Hematopoietic multipotent progenitor cell treated with erythropoietin and hydrocortisone succinate and interleukin-3 and kit ligand, for 17 days (in vitro differentiated cells): ENCODE measurements around the gene ABCA9.
"Not testable (repeated sequence)": the region's sequence is repeated elsewhere in the genome, so short reads cannot be mapped to it uniquely, and the experiment has no call there.

Experiments used
- DNase-seq: peaks from one replicate; pipeline ENCODE4 v3.0.0-alpha.2; 2015; ENCODE audit warnings: low spot score

Gene ABCA9

GRCh38 chr17:69018687-69019086 lies 42.0 kb downstream of the ABCA9 start:
- DNase-seq: no peak

DNA sequence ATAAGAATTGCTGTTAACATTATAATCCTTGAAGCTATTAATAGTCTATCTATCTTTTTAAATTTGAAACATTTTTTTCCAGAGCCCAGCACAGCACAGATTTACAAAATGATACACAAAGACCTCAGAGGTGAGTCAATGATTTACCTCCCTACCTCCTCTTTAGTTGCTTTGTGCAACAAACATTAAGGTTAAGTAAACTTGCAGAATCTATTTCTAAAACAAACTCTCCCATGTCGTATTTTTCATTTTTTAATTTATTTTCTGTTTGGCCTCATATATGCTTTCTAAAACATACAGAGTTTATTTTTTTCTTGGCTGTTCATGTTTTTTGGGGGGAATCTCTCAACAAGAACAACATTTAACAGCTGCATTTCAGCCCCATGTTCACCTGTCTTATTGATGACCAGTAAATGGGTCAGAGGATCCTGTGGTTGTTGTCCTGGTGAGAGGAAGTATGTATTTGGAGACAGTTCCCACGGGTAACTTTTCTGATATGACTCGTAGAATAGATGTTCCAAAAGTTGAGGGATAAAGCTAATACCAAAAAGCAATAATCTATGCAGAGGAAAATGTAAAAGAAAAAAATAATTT lies 42.6 kb downstream of the ABCA9 start:
- DNase-seq: no peak

- DNase-seq: no peak
These were observed 45.1 kb downstream of the ABCA9 start for GRCh38 chr17:69015631-69016030.

GRCh38 chr17:69012895-69013805 lies 47.6 kb downstream of the ABCA9 start:
- DNase-seq: no peak

GRCh38 chr17:69009930-69010329 lies 50.8 kb downstream of the ABCA9 start:
- DNase-seq: no peak

DNA sequence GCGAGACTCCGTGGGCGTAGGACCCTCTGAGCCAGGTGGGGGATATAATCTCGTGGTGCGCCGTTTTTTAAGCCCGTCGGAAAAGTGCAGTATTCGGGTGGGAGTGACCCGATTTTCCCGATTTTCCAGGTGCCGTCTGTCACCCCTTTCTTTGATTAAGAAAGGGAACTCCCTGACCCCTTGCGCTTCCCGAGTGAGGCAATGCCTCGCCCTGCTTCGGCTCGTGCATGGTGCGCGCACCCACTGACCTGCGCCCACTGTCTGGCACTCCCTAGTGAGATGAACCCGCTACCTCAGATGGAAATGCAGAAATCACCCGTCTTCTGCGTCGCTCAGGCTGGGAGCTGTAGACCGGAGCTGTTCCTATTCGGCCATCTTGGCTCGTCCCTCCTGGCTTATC lies 56.0 kb downstream of the ABCA9 start:
- not testable (repeated sequence) for DNase-seq

DNA sequence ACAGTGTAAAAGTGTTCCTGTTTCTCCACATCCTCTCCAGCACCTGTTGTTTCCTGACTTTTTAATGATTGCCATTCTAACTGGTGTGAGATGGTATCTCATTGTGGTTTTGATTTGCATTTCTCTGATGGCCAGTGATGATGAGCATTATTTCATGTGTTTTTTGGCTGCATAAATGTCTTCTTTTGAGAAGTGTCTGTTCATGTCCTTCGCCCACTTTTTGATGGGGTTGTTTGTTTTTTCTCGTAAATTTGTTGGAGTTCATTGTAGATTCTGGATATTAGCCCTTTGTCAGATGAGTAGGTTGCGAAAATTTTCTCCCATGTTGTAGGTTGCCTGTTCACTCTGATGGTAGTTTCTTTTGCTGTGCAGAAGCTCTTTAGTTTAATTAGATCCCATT lies 61.0 kb downstream of the ABCA9 start:
- DNase-seq: not testable (repeated sequence)

DNA sequence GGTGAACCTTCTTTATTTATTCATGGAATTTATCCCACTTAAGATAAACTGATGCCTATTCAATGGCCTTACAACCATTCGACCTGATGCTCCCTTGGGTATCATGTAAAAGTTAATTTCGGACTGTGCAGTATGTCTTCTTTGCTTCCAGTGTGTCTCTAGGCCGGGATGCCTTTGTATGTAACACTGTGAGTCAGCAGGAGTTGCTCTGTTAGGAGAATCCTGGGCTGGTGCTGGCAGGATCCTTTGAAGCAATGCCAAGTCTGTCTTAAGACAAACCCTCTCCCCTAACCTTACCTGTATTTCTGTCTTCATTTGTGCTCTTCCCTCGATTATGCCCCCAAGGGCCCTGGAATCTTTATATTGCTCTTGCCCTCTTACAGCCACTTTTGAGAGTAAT lies 67.6 kb downstream of the ABCA9 start:
- no peak for DNase-seq

- DNase-seq: no peak
These were observed 72.8 kb downstream of the ABCA9 start for GRCh38 chr17:68987966-68988365.

GRCh38 chr17:68981288-68981687 lies 79.4 kb downstream of the ABCA9 start:
- DNase-seq: no peak

- DNase-seq: no peak
These were observed 87.5 kb downstream of the ABCA9 start for GRCh38 chr17:68973098-68973846.

DNA sequence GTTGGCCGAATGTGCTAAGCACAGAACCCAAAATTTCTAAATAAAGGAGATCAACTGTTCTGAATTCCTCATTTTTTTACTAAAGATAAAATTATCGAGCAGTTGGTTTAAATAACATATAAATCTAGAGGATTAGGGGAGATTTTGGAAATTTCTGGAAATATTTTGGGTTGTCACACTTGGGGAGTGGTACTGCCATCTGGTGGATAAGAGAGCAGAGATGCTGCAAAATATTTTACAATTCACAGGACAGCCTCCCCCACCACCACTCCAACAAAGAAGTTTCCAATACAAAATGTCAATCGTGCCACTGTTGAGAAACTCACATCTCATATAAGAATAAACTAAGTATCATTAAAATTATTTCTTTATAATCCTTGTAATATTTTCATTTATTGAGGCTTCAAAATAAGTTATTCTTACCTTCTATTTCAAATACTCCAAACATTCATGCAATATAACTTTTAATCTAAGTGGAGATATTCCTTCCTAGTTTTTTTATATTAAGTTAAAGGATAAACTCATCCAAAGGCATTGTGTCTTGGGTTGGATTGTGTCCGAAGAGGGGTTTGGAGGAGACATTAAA lies 88.5 kb downstream of the ABCA9 start:
- no peak for DNase-seq

GRCh38 chr17:68969101-68969500 lies 91.6 kb downstream of the ABCA9 start:
- no peak for DNase-seq

- DNase-seq: no peak
These were observed 96.8 kb downstream of the ABCA9 start for GRCh38 chr17:68963958-68964357.

DNA sequence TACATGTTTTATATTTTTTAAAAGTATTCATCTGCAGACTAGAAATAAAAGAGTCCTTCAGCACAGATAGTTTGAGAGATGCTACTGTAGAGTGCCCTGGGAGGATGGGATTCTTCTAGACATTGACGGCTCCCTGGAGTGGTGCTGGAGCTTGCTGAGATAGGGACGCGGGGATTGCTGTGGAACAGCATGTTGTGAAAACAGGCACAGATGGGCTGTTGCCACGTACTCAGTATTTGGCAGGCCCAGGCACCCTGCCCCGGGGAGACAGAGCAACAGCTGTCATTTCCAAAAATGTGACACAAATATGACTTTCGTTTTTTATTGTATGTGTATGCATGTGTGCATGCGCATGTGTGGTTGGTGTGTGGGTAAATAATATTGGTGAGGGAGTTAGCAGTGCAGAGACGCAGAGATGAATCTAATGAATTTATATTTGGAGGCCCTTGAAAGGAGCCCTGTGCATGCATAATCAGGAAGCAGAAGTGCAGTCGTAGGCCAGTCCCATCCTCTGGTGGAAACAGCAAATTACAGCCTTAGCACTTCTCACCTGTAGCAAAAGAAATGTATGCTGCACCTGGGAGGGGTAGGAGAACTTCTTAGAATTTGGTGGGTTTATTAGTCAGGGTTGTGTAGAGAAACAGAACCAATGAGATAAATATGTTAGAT lies 99.4 kb downstream of the ABCA9 start:
- no peak for DNase-seq

DNA sequence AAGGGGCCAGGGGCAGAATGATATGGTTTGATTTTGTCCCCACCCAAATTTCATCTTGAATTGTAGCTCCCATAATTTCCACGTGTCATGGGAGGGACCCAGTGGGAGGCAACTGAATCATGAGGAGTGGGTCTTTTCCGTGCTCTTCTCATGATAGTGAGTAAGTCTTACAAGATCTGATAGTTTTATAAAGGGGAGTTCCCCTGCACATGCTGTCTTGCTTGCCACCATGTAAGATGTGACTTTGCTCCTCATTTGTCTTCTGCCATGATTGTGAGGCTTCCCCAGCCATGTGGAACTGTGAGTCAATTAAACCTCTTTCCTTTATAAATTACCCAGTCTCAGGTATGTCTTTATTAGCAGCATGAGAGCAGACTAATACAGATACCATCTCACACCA lies 101.6 kb downstream of the ABCA9 start:
- not testable (repeated sequence) for DNase-seq

GRCh38 chr17:68957944-68958343 lies 102.8 kb downstream of the ABCA9 start:
- no peak for DNase-seq

- no peak for DNase-seq
These were observed 105.4 kb downstream of the ABCA9 start, which contains the start of gene ABCA8 for GRCh38 chr17:68955181-68955841. ABCA8 (minus strand) TSS chr17:68955392; CDS start chr17:68942034, 13,358 bp downstream.

- DNase-seq: no peak
These were observed 106.4 kb downstream of the ABCA9 start for GRCh38 chr17:68954146-68954896.

DNA sequence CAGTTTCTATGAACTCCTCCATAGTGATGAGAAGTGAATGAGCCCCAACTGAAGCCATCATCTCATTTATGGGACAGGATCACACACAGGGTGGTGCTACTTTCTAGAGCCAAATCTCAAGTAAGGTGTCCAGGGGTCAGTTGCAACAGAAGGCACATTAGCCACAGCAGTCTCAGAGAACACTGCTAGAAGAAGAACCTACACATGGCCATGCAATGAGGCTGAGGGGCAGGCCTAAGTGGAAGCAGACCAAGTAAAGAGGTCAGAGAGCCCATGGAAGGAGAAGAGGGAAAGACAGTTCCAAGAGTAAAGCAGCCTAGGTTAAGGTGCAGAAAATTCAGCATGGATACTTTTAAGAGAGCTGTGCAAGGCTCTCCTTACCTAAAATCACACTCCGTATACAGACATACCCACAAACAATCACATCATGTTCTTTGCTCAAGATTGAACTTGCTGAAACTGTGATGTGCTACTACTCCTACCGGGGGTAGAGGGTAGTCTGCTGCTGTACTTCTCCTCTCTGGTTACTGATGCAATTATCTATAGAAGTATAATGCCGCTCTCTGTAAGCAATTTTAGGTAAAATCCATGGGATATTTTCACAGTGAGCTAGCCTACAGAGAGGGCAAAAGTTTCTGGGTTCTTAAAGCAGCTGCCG lies 107.3 kb downstream of the ABCA9 start:
- no peak for DNase-seq
